Anterior cingulate cortex (tissue), 58 donors: ENCODE data around the gene FRMD7.

Experiments
- DNase-seq, 58 donors: peaks; one replicate each; lab custom pipeline; 2025; lab: John Stamatoyannopoulos, UW

Gene FRMD7

DNA sequence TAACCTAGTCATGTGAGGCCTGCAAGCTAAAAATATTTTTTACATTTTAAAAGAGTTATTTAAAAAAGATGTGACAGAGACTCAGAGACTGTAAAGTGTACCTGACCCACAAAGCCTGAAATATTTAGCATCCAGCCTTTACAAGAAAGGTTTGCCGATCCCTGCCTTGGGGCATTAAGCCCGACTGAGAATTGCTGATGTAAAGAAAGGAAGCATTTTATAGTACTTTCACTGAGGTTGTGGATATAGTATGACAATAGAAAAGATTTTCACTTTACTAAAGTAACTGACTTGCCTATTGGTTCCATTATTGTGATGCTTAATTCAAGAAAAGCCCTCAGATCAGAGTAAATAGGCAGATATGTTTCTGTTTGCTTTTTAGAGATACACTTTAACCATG, 87.8 kb downstream of the FRMD7 start:
- no peak for DNase-seq

DNA sequence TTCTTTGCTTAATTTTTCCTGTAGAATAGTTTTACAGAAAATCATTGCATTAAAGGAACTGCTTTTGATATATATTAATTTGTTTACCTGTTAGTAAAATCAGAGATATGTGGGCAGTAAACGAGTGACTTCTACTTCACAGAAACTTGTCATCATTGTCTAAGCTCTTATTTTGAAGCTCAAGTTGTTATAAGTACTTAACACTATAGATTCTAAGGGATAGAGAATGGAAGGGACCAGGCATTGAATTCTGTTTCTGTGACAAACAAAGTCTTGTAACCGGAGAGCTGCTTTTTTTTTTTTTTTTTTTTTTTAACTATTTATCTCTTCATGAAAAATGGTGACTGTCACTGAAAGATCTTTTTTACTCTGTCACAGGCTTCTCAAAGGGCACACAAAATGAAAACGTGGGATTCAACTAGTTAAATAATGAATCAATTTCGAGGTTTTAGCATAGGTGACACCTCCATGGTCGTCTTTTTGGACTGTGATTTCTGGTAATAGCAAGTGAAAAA, 90.3 kb downstream of the FRMD7 start:
- DNase-seq = no peak

DNA sequence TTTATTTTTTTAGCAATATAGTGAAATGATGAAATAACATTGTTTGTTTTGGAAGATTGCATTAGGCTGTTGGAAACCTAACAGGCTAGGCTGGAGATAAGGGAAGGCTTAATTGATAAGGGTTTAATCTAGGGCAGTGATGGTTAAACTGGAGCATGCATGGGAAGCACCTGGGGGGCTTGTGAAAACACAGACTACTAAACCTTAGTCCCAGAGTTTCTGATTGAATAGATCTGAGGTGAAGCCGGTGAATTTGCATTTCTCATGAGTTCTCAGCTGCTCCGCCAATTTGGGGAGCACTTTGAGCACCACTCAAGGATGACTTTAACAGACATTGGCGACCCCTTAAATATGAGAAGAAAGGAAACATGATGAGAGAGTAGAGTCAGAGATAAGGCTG, 93.2 kb downstream of the FRMD7 start:
- no peak for DNase-seq

DNA sequence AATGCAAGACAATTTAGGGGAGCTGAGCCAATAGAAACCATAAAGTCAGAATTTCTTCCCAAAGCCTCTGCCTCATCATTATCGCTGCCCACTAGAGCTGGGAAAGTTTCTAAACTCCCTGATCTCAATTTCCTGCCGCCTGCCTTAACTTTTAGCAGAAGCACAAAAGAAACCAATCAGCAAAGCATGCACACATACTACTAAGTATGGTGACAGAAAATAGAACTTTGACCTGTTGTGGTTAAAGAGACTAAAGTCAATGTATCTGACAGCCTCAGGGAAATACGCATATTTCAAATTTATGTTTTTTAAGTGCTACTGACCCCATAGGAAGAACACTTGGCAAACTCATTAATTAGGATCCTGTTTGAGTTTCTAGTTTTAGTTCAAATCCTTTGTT, 94.7 kb downstream of the FRMD7 start:
- no peak for DNase-seq

DNA sequence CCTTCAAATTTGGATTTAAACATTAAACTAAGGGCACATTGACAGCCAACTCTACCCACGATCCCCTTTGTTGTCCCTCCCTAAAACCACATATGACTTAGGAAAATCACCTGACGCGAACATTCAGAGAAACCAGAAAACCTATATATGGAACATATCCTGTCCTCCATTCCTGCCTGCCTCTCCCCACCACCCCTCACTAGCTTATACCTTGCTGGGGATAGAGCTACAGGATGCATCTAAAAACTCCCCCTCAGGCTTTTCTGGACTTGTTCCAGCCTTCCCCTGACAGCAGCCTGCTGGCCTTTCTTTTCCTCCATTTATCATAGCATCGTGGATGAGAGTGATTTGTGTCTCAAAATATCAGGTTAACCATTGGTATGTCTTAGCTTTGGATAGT, 96.0 kb downstream of the FRMD7 start:
- no peak for DNase-seq

GRCh38 chrX:132030264-132030663, 97.6 kb downstream of the FRMD7 start:
- DNase-seq = no peak
